Renal pelvis (tissue), 4 donors: Measurements from ENCODE around the gene IER2. TPM values are rescaled to one million over a fixed set of nuclear protein-coding genes. Genes with fewer than 3 reads are reported as not detected.

Source experiments
- DNase-seq: peaks from one replicate; pipeline ENCODE4 v3.0.0-alpha.2; 2013
- polyA plus RNA-seq, 3 donors: library from polyadenylated mRNA; unstranded; fragments of 120-200 nt; gene quantifications; one replicate each; pipeline ENCODE4 v1.2.1, GENCODE V29; 2013; ENCODE audit not compliant: insufficient read length in 3 of 3

The IER2 gene
- polyA plus RNA-seq, 3 donors, result 67.0 to 87.0 (median 73.1) TPM

DNA sequence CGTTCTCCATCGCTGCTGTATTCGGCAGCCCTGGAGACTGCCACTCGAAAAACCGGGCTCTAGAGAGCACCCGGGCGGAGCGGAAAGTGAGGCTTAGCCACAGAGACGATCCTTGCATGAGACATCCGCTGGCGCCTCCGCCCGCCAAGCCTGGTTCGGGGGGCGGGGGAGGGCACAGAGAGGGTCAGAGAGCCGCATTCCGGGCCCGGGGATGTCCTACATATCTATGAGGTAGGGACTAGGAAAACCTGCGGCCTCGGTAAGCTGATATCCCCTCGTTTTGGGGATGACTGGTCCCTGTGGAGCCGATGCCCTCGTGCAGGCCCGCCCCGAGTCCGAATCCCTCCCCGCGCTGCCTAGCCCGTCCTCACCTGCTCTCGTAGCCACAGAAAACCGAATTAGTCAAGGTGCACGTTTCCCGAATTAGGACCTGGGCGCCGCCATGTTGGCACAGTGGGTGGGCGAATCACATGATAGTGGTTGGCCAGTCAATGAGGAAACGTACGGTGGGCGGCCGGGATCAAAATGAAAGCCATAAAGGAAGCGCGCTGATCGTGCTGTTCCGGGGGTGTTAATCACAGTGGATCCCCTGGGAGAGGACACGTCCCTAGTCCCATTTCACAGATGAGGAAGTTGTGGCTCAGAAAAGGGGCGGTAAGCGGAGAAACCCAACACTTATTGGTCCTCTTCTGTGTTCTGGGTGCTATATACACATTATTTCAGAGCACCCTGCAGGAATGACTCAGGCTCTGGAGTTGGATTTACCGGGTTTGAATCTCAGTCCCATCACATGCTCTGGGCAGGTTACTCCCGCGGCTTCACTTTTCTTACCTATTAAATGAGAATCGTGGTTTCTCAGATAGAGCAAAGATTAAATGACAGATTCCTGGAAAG, 33.7 kb upstream of the IER2 start, which contains the start of gene TRMT1:
TSS of gene TRMT1 (minus strand) at position 459 of the 894 bp plus-strand sequence. CDS start at position 118, 341 bp downstream.
- DNase-seq, result peak; percentile 95

GRCh38 chr19:13117176-13117771, 32.9 kb upstream of the IER2 start:
- DNase-seq, result no peak

DNA sequence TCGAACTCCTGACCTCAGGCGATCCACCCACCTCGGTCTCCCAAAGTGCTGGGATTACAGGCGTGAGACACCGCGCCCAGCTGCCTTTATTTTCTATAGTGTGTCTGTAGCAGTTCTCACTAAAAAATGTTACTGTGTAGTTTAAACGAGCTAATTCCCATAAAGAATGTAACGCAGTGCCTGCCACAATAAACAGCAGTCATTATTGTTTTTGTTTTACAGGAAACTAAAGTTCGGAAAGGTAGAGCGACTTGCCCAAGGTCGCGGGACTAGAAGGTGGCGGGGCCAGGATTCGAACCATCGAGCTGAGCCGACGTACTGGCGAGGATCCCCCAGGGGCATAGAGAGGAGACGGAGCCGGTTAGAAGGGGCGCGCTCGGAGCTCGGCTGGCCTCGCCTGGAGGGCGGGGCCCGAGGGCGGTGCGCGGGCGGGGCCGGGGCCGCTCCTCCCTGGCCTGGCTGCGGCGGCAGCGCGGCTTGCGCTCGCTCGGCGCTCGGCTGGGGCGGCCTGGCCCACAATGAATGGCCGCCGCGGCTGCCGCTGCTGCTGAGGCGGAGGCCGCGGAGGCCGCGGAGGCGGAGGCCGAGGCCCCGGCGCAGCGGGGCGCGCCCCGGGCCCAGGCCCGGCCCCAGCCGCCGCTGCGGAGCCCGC, 32.3 kb upstream of the IER2 start, which contains the start of gene NACC1:
TSS of gene NACC1 (plus strand) at position 493 of the 652 bp plus-strand sequence. CDS start 16,944 bp downstream, outside the sequence.
- DNase-seq, result peak; percentile 88

DNA sequence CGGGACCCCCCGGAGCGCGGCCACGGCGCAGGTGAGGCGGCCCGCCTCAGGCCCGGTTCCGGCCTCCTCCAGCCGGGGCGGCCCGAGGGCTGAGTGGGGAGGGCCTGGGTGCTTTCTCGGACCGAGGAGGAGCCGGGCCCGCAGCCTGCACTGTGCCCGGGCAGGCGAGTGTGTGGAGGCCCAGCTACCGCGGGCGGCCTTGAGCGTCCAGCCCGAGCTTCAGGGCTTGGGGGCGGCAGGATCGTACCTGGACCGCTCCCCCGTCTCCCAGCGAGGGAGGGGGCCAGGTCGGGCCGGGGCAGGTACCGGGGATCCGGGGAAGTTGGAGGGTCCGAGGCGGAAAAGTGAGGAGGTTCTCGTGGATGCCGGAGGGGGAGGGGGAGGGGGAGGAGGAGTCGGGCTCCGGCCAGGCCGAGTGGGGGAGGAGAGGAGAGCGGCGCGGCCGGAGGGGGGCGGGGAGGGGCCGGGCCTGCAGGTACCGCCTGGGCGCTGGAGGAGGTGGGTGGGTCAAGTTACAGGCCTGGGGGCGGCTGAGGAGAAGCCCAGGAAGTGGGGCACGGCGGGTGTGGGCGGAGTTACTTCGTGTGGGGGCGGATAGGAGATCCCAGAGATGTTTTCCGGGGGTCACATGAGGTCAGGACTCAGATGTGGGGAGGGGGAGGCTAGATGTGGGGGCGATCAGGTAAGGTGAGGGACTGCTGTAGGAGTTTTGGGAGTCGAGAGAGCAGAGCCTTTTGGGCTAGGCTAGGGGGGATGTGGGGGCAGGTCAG, 31.6 kb upstream of the IER2 start:
- DNase-seq, result peak; percentile 75

DNA sequence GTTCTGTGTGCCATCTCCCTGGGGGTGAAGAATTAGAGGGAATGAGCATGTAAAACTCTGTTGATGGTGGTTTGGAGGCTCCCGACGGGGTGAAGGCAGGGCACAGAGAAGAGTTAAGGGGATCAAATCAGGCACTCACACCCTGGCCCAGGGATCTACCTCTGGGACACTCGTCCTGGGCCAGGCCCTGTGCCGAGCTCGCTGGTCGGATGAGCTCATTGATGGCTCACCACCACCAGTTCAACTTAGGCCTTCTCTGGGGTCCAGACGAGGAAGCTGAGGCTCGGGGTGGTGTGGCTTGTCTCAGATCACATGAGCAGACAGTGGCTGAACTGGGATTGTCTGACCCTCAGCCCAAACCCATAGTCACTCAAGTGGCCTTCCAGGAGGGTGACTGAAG, 30.6 kb upstream of the IER2 start:
- DNase-seq, result no peak

GRCh38 chr19:13120031-13120430, 30.2 kb upstream of the IER2 start:
- no peak for DNase-seq

DNA sequence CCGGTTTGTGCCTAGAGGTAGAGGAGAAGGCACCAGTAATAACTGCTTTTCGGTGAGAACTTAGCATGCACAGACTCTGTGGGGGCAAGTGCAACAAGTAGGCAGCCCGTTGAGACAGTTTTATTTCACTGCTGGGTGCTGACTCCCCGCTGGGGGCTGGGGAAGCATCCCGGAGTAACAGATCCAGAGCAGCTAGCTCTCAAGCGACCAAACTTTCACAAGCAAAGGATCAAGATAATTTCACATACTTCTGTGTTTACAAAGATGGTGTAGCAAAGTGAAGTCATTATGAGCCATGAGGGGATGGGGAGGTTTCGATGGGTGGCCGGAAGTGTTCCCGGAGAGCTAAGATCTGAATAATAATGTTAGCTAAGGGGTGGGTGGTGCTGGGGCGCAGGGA, 29.4 kb upstream of the IER2 start:
- DNase-seq, result no peak

DNA sequence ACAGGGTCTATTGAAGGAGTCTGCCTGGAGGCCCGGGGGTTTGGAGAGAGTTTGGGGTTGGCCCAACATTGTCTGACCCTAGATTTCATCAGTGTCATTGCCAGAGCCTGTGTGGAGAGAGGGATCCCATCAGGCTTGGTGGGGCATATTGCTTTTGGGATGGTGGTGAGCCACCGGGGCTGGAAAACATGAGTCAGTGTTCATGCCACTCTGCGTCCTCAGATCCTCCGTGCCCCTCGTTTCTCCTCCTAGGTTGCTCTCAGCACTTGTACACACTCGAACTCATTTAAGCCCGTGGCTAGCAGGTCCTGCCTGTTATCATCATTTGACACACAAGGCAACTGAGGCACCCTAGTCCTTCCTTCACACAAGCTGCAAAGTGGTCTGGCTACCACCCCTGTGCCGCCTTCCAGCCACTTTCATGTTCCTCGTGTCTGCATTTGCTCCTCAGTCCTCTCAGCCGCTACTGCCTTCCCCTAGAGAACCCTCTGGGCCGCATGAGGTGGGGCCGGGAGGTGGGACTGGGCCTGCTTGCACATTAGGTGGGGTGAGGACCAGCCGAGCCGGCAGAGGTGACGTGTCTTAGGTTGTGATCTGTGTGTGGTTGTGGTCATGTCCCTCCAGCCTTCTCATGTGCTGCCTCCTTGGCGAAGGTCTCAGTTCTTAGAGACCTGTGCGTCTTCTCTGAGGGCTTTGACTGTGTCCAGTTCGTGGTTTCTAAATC, 28.5 kb upstream of the IER2 start:
- no peak for DNase-seq

DNA sequence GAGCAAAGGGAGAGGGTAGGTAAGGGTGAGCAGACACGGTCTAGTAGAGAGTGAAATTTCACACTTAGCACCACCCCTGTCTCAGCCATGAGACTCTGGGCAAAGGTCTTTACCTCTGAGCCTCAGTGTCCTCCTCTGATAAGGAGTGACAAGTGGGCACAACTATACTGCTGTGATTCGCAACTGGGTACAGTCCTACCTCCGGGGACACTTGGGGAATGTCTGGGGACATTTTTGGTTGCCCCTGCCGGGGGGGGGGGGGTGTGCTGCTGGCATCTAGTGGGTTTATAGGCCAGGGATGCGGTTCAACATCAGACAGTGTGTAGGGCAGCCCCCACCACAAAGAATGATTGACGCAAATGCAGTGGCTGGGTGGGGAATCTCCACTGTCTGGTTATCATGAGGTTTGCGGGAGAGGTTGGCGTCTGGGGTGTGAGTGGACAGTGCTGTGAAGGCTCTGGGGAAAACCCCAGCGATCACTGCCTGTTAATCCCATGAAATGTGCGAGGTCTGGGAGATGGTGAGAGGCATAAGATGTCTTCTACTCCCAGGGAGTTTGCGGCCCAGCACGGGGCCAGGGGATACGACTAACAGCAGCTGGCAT, 27.8 kb upstream of the IER2 start:
- no peak for DNase-seq

GRCh38 chr19:13122980-13123957, 26.9 kb upstream of the IER2 start:
- DNase-seq, result no peak

DNA sequence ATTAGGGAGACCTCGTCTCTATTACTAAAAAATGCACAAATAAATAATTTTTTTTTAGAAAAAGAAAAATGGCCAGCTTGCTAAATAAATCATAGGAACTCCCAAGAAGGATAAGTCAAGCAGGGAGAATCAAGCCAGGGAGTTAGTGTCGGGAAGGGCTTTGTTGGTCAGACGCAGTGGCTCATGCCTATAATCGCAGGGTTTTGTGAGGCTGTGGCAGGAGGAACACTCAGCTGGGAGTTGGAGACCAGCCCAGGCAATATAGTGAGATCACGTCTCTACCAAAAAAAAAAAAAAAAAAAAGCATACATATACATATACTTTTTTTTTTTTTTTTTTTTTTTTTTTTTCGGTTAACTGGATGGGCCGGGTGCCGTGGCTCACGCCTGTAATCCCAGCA, 23.2 kb upstream of the IER2 start:
- DNase-seq, result no peak

- no peak for DNase-seq
These were observed 22.2 kb upstream of the IER2 start for GRCh38 chr19:13127811-13128575.

- no peak for DNase-seq
These were observed 21.6 kb upstream of the IER2 start for GRCh38 chr19:13128583-13128982.

DNA sequence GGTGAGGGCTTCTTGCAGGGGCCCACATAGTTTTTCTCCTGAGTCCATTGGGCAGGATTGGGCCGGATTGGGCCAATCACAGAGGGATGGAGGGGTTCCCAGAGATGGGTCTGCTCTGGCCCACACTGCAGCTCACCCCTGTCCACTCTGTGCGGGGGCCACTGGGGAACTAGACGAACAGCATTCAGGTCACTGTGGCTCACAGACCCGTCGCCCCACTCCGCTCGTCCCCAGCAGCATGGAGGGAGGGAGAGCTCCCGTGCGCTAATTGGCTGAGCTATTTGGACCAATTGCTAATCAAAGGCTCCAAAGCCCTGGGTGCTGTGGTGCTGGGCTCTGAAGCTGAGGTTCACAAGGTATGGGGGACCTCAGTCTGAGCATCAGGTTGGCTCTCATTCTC, 20.8 kb upstream of the IER2 start:
- no peak for DNase-seq

GRCh38 chr19:13130886-13131490, 19.2 kb upstream of the IER2 start:
- DNase-seq, result no peak

GRCh38 chr19:13132471-13133180, 17.6 kb upstream of the IER2 start:
- DNase-seq, result no peak

- DNase-seq, result no peak
These were observed 16.9 kb upstream of the IER2 start for GRCh38 chr19:13133241-13133870.
